Measurements from ENCODE around the gene WIPF3.

Gene WIPF3

GRCh38 chr7:29926741-29927140, 120.4 kb downstream of the WIPF3 start:
- no peak for TF ChIP-seq CTCF (conservative IDR thresholded peaks at IDR 0.05; ENCODE audit: low read depth)
- POLR2A ChIA-PET (ENCODE audit: low non-redundant PET), result no interaction called here
- DNase-seq (ENCODE audit: low spot score), result no peak
- CTCF ChIA-PET, result interaction anchor here (0.5 to 0.7 kb wide), 2 partner anchors 33 to 49 kb away, joined by 3 read pairs; no protein-coding TSS in a partner anchor
- no peak overlapping the region for H3K27ac ChIP-seq

- no peak for DNase-seq (ENCODE audit: low spot score)
- H3K27ac ChIP-seq, result no peak overlapping the region
- no peak for TF ChIP-seq CTCF (conservative IDR thresholded peaks at IDR 0.05; ENCODE audit: low read depth)
- ChIA-PET CTCF (interaction anchor here (0.9 kb wide), 1 partner anchor 9 kb away, joined by 3 read pairs; no protein-coding TSS in a partner anchor), POLR2A (ENCODE audit: low non-redundant PET) (no interaction called here)
Observed at GRCh38 chr7:29929018-29929807, 122.9 kb downstream of the WIPF3 start.

- DNase-seq (ENCODE audit: low spot score), result no peak
- ChIA-PET CTCF (interaction anchor here (1.5 kb wide), 1 partner anchor 14 kb away, joined by 4 read pairs; no protein-coding TSS in a partner anchor), POLR2A (ENCODE audit: low non-redundant PET) (no interaction called here)
- TF ChIP-seq CTCF (conservative IDR thresholded peaks at IDR 0.05; ENCODE audit: low read depth), result no peak
- no peak overlapping the region for H3K27ac ChIP-seq
Observed at GRCh38 chr7:29935111-29935510, 128.8 kb downstream of the WIPF3 start.

- no peak for TF ChIP-seq CTCF (conservative IDR thresholded peaks at IDR 0.05; ENCODE audit: low read depth)
- DNase-seq (ENCODE audit: low spot score), result no peak
- ChIA-PET CTCF (interaction anchor here (0.6 kb wide), 1 partner anchor 37 kb away, joined by 3 read pairs; no protein-coding TSS in a partner anchor), POLR2A (ENCODE audit: low non-redundant PET) (no interaction called here)
- H3K27ac ChIP-seq, result no peak overlapping the region
Observed at GRCh38 chr7:29937132-29937531, 130.8 kb downstream of the WIPF3 start.

- ChIA-PET CTCF (no interaction called here), POLR2A (ENCODE audit: low non-redundant PET) (no interaction called here)
- no peak for DNase-seq (ENCODE audit: low spot score)
- H3K27ac ChIP-seq, result no peak overlapping the region
- no peak for TF ChIP-seq CTCF (conservative IDR thresholded peaks at IDR 0.05; ENCODE audit: low read depth)
Observed at GRCh38 chr7:29940199-29940598, 133.9 kb downstream of the WIPF3 start.

GRCh38 chr7:29945259-29945809, 139.0 kb downstream of the WIPF3 start:
- ChIA-PET CTCF (interaction anchor here (1.2 kb wide), 1 partner anchor 10 kb away, joined by 3 read pairs; no protein-coding TSS in a partner anchor), POLR2A (ENCODE audit: low non-redundant PET) (no interaction called here)
- H3K27ac ChIP-seq, result no peak overlapping the region
- DNase-seq (ENCODE audit: low spot score), result no peak
- no peak for TF ChIP-seq CTCF (conservative IDR thresholded peaks at IDR 0.05; ENCODE audit: low read depth)
